GM19193 (cell line): ENCODE data around the gene ECE2.

ENCODE experiments used
- POLR2A ChIP-seq: IDR thresholded peaks from 4 replicates; pipeline ENCODE4 v1.6.1; 2011; ENCODE audit not compliant: insufficient read depth, insufficient read length; ENCODE audit errors: extremely low read depth

The ECE2 gene

DNA sequence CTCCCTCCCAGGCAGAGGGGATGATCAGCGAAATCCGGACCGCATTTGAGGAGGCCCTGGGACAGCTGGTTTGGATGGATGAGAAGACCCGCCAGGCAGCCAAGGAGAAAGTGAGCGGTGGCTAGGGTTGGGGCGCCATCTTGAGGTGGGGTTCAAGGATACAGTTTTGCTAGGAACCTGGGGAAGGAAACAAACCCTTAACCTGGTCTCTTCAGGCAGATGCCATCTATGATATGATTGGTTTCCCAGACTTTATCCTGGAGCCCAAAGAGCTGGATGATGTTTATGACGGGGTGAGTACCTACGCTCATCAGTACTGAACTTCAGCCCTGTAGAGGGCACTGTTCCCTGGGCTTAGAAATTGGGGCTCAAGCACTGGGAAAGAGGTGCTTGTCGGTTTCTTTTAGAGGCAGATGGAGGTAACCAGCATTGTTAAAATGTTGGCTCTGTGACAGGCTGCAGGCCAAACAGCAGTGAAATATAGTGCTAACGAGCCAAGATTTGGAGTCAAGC is 13.7 kb downstream of the ECE2 start:
- TF ChIP-seq POLR2A, result no peak

DNA sequence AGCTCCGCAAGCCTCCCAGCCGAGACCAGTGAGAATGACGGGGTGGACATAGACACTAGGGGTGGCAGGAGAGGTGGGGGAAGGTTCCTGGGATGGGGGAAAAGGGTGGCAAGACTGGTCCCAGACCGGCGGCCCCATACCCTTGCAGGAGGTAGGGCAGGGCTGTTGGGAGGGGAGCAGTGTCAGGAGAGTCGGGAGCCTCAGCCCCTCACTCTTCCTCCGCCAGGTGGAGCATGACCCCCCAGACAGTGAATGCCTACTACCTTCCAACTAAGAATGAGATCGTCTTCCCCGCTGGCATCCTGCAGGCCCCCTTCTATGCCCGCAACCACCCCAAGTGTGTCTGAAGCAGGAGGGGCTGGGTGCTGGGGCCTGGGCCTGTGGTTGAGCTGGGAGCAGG is 14.5 kb downstream of the ECE2 start:
- TF ChIP-seq POLR2A, result no peak

GRCh38 chr3:184291044-184291737 is 15.4 kb downstream of the ECE2 start:
- no peak for TF ChIP-seq POLR2A

- no peak for TF ChIP-seq POLR2A
These were observed 16.1 kb downstream of the ECE2 start for GRCh38 chr3:184291738-184292445.

DNA sequence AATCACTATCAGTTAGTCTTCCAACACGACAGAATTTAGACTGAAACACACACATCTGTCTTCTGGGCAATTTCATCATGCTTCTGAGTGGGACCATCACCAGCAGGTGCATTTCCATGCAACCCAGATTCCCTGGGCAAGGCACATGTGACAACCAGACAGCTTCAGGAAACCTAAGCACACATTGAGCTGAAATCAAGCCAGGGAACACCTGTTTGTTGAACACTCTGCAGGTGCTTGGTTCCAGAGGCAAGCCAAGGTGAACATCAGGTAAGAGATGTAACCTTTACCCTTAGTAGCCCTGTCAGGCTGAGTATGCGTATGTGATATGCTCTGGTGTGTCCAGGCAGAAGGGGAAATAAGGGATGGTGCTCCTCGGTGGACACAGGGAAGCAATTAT is 19.9 kb downstream of the ECE2 start:
- TF ChIP-seq POLR2A, result no peak

GRCh38 chr3:184296616-184297015 is 20.8 kb downstream of the ECE2 start:
- TF ChIP-seq POLR2A, result no peak

DNA sequence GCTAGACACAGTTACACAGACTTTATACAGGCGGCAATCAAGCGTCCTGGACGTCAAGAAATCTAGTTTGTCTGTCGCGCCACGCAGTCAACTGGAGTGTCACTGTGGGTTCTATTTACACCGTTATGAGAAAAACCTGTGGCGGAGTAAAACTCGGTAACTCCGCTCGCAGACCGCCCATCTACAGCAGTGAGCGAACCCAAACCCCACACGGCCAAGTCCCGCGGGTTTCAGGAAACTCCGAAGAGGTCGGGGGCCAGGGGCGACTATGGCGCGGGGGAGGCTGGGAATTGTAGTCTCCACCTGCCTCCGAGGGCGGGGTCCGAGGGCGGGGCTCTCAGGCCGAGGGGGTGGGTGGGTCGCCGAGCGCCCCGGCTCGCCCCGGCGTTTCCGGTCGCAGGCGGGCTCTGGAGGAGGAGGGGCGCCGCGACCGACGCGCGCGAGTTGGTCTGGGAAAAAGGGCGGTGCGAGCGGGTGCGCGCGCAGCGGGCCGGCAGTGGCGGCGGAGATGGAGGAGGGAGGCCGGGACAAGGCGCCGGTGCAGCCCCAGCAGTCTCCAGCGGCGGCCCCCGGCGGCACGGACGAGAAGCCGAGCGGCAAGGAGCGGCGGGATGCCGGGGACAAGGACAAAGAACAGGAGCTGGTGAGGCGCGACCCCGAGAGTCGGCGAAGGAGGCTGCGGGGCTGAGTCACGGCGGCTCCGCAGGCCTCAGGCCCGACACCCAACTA is 23.1 kb downstream of the ECE2 start, which contains the start of gene PSMD2:
Gene PSMD2, plus strand, starts transcription at position 483 of the 729 bp plus-strand sequence. Its CDS starts 26 bp downstream, at position 509.
- peak; percentile 73 for TF ChIP-seq POLR2A

- no peak for TF ChIP-seq POLR2A
These were observed 23.9 kb downstream of the ECE2 start for GRCh38 chr3:184299488-184300377.

- TF ChIP-seq POLR2A, result no peak
These were observed 24.5 kb downstream of the ECE2 start for GRCh38 chr3:184300378-184300720.

DNA sequence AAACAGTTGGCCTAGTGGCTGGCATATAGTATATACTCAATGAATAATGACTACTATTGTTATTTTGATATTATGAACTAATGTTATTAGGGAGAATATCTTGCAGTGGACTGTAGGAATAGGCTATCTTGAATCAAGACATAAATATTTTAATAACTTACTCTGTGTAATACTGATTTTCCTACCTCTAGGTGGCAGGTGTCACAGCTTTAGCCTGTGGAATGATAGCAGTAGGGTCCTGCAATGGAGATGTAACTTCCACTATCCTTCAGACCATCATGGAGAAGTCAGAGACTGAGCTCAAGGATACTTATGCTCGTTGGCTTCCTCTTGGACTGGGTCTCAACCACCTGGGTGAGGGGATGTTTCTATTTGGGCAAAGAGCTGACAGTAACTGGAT is 29.8 kb downstream of the ECE2 start:
- no peak for TF ChIP-seq POLR2A

- TF ChIP-seq POLR2A, result no peak
These were observed 30.6 kb downstream of the ECE2 start for GRCh38 chr3:184306341-184306972.

DNA sequence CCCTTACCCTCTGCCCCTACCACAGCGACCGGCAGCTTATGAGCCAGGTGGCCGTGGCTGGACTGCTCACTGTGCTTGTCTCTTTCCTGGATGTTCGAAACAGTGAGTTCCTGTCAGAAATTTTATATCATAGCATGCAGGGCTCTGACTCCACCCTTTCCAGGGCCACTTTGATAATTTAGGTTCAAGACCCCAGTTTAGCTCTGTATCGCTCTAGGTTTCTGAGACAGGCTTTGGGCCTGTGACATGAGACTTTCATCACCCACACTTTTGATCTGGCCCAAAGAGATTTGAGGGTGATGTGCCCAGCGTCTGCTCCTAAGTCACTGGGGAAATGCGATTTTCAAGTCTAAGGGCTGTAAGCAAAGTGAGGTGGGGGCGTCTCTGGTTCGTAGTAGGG is 32.1 kb downstream of the ECE2 start:
- TF ChIP-seq POLR2A, result no peak

DNA sequence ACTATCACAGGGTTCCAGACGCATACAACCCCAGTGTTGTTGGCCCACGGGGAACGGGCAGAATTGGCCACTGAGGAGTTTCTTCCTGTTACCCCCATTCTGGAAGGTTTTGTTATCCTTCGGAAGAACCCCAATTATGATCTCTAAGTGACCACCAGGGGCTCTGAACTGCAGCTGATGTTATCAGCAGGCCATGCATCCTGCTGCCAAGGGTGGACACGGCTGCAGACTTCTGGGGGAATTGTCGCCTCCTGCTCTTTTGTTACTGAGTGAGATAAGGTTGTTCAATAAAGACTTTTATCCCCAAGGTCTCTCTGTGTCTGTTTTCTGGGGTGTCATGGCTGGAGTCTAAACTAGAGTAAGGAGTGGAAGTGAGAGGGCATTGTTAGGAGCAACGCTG is 32.9 kb downstream of the ECE2 start:
- TF ChIP-seq POLR2A, result no peak

DNA sequence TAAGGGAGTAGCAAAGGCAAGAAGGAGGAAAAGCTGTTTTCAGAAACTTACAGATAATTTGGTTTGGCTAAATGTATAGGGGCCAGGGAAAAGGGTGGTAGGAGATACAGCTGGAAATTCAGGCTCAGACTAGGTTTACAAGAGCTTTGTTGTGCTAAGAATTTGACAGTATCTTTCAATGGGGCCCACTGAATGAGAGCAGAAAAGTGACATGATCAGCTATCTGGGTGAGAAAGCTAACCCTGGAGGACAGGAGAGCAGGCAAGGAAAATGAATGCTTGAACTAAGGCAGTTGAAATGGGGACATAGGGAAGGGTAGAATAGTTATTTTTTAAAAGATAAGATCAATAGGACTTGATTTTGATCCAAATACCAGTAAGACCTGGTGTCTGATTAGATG is 35.8 kb downstream of the ECE2 start:
- no peak for TF ChIP-seq POLR2A

GRCh38 chr3:184314363-184314699 is 38.5 kb downstream of the ECE2 start, which contains the start of gene EIF4G1:
TSS of gene EIF4G1 (plus strand) at chr3:184314606. CDS start at chr3:184315797, 1,191 bp downstream.
- TF ChIP-seq POLR2A, result peak; percentile 82
